GM23338 (cell line): ENCODE results near the gene FNDC3A.

Experiments used
- CREB1 ChIP-seq: fragments of 250-450 bp; sonication (Bioruptor Pico); IDR thresholded peaks from 2 replicates; pipeline ENCODE4 v1.5.0; 2020; ENCODE audit warnings: low read depth, mild to moderate bottlenecking, moderate library complexity
- CTCF ChIP-seq, 2 experiments: fragments of 200-600 bp in 1 of 2; sonication (generic) in 1 of 2; conservative IDR thresholded peaks; 2 replicates each; pipeline versions ENCODE4 v1.5.1 to v1.6.1; 2016 to 2017; ENCODE audit warnings: antibody characterized with exemption in 2 of 2, low read depth in 2 of 2, mild to moderate bottlenecking in 2 of 2, moderate library complexity in 1 of 2
- EZH2 ChIP-seq: fragments of 200-600 bp; sonication (generic); IDR thresholded peaks from one replicate; pipeline ENCODE4 v1.8.0; 2017; ENCODE audit warnings: antibody characterized with exemption, mild to moderate bottlenecking, low read depth; ENCODE audit not compliant: unreplicated experiment
- EZH2phosphoT487 ChIP-seq: fragments of 200-600 bp; sonication (generic); IDR thresholded peaks from one replicate; pipeline ENCODE4 v1.8.1; 2018; ENCODE audit warnings: antibody characterized with exemption; ENCODE audit not compliant: unreplicated experiment
- POLR2AphosphoS5 ChIP-seq: IDR thresholded peaks from 2 replicates; pipeline ENCODE4 v1.6.1; 2016; ENCODE audit warnings: antibody characterized with exemption, low read depth
- ZNF331 ChIP-seq: fragments of 250-450 bp; sonication (Bioruptor Pico); IDR thresholded peaks from 2 replicates; pipeline ENCODE4 v1.5.0; 2020; ENCODE audit warnings: low read depth, mild to moderate bottlenecking, moderate library complexity

DNA sequence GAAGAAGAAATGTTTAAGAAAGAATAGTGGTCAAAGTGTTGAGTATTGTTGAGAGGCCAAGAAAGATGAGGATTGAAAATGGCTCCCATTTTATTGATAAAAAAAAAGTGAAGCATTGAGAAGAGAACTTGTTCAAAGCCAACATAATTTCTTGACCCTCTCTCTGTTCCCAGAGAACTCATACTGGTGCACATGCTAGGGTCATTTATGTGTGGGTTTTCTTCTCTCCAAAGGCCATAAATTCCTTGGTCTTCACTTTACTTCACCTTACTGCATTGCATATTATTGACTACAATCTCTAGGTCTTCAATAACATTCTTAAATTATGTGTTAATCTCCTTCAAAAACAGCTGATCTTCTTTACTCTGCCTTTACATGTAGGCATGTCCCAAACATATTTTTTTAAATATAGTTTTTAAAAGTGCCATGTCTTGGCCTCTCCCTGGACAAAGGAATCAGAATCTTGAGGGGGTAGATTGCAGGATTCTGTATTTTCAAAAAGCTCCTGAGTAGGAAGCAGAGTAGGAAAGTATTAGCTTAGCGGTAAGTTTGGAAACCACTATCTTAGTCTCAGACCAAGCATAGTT, 1.8 kb upstream of the FNDC3A start:
- TF ChIP-seq CTCF (conservative IDR thresholded peaks at IDR 0.05; ENCODE audit: low read depth in 2 of 2): no peak
- TF ChIP-seq EZH2: no peak
- TF ChIP-seq ZNF331 (CRISPR knock-in tag): no peak
- TF ChIP-seq EZH2phosphoT487: no peak
- TF ChIP-seq POLR2AphosphoS5: no peak
- no peak for TF ChIP-seq CREB1 (CRISPR knock-in tag)
